ENCODE results near the gene CKB. TPM values are rescaled to one million over a fixed set of nuclear protein-coding genes. Genes with fewer than 3 reads are reported as not detected.

CKB gene
- total RNA-seq, 1 experiment from 2014 or later, result 611 TPM

GRCh38 chr14:103528587-103529382, 6.2 kb upstream of the CKB start, which contains the start of gene TRMT61A:
TSS of gene TRMT61A (plus strand) at chr14:103529196. CDS start at chr14:103529979, 783 bp downstream.
- Histone ChIP-seq H3K27me3 (replicated peaks; ENCODE audit: control insufficient read depth, insufficient read depth, low read length) (no peaks in the 10 kb centered on the region), H3K4me3 (ENCODE audit: low read depth, low read length) (peak within 1 kb of the TSS; percentile 85), H3K36me3 (ENCODE audit: control insufficient read depth, insufficient read depth, low read length) (0 out of 2 replicates have a peak, but pooled peaks cover 2% of the 10 kb centered on the region), H3K4me1 (peaks cover 51% of the 10 kb centered on the region), H3K9me3 (no peaks in the 10 kb centered on the region)
- Mint-ChIP-seq H3K9me3 (ENCODE audit: unreplicated experiment) (no peaks in the 10 kb centered on the region), H3K36me3 (ENCODE audit: insufficient read depth, unreplicated experiment) (peaks cover 29% of the 10 kb centered on the region), H3K27ac (ENCODE audit: unreplicated experiment) (peak within 1 kb of the TSS; percentile 85), H3K4me1 (ENCODE audit: low read depth, unreplicated experiment) (peaks cover 35% of the 10 kb centered on the region), H3K27me3 (ENCODE audit: insufficient read depth, unreplicated experiment) (no peaks in the 10 kb centered on the region), H3K4me3 (ENCODE audit: unreplicated experiment) (peak within 1 kb of the TSS; percentile 81)
- TSS peak; percentile 83 for BruUV-seq (replicated peaks)
- no peak for TF ChIP-seq CTCF (IDR thresholded peaks at IDR 0.05; ENCODE audit: insufficient read depth in 1 of 2, low read depth in 1 of 2, low read length in 1 of 2, severe bottlenecking in 1 of 2, unreplicated experiment in 1 of 2)
- peak; percentile 88 to 93 for DNase-seq
- CTCF ChIA-PET, result interaction anchor here (0.6 to 2.2 kb wide), 7 partner anchors 10 to 1694 kb away, joined by 3 to 11 read pairs (median 5); no protein-coding TSS in a partner anchor
- intact Hi-C loops (cut with micrococcal nuclease; ENCODE audit: unreplicated experiment), result no loop called here
- POLR2A ChIA-PET, result interaction anchor here (0.6 to 1.0 kb wide), 3 partner anchors 21 to 60 kb away, joined by 3 to 5 read pairs (median 4); no protein-coding TSS in a partner anchor

GRCh38 chr14:103528146-103528586, 5.5 kb upstream of the CKB start:
- intact Hi-C loops (cut with micrococcal nuclease; ENCODE audit: unreplicated experiment), result no loop called here
- Histone ChIP-seq H3K4me1 (peaks cover 57% of the 10 kb centered on the region), H3K9me3 (no peaks in the 10 kb centered on the region), H3K27me3 (replicated peaks; ENCODE audit: control insufficient read depth, insufficient read depth, low read length) (no peaks in the 10 kb centered on the region), H3K36me3 (ENCODE audit: control insufficient read depth, insufficient read depth, low read length) (0 out of 2 replicates have a peak, but pooled peaks cover 2% of the 10 kb centered on the region), H3K4me3 (ENCODE audit: low read depth, low read length) (peak overlapping the region; percentile 85)
- TF ChIP-seq CTCF (IDR thresholded peaks at IDR 0.05; ENCODE audit: insufficient read depth in 1 of 2, low read depth in 1 of 2, low read length in 1 of 2, severe bottlenecking in 1 of 2, unreplicated experiment in 1 of 2), result no peak
- POLR2A ChIA-PET, result interaction anchor here (0.6 to 1.0 kb wide), 2 partner anchors 22 to 59 kb away, joined by 4 to 5 read pairs; no protein-coding TSS in a partner anchor
- Mint-ChIP-seq H3K36me3 (ENCODE audit: insufficient read depth, unreplicated experiment) (peaks cover 29% of the 10 kb centered on the region), H3K4me1 (ENCODE audit: low read depth, unreplicated experiment) (peaks cover 35% of the 10 kb centered on the region), H3K27ac (ENCODE audit: unreplicated experiment) (peak overlapping the region; percentile 85), H3K27me3 (ENCODE audit: insufficient read depth, unreplicated experiment) (no peaks in the 10 kb centered on the region), H3K4me3 (ENCODE audit: unreplicated experiment) (peak overlapping the region; percentile 81), H3K9me3 (ENCODE audit: unreplicated experiment) (no peaks in the 10 kb centered on the region)
- no TSS peak for BruUV-seq (replicated peaks)
- CTCF ChIA-PET, result interaction anchor here (1.0 to 2.2 kb wide), 5 partner anchors 9 to 28 kb away, joined by 3 to 11 read pairs (median 6); no protein-coding TSS in a partner anchor
- DNase-seq, result peak in 1 of 2 experiments; percentile 43

- POLR2A ChIA-PET, result interaction anchor here (1.0 kb wide), 1 partner anchor 22 kb away, joined by 5 read pairs; no protein-coding TSS in a partner anchor
- no peaks in the 10 kb centered on the region for H3K27me3 ChIP-seq (replicated peaks; ENCODE audit: control insufficient read depth, insufficient read depth, low read length)
- H3K27me3 Mint-ChIP-seq (ENCODE audit: insufficient read depth, unreplicated experiment), result no peaks in the 10 kb centered on the region
- H3K4me3 Mint-ChIP-seq (ENCODE audit: unreplicated experiment), result peak overlapping the region; percentile 81
- H3K9me3 Mint-ChIP-seq (ENCODE audit: unreplicated experiment), result no peaks in the 10 kb centered on the region
- peaks cover 35% of the 10 kb centered on the region for H3K4me1 Mint-ChIP-seq (ENCODE audit: low read depth, unreplicated experiment)
- 0 out of 2 replicates have a peak, but pooled peaks cover 2% of the 10 kb centered on the region for H3K36me3 ChIP-seq (ENCODE audit: control insufficient read depth, insufficient read depth, low read length)
- no peaks in the 10 kb centered on the region for H3K9me3 ChIP-seq
- intact Hi-C loops (cut with micrococcal nuclease; ENCODE audit: unreplicated experiment), result no loop called here
- CTCF ChIA-PET, result interaction anchor here (1.0 to 1.6 kb wide), 3 partner anchors 9 to 27 kb away, joined by 5 to 8 read pairs (median 6); no protein-coding TSS in a partner anchor
- H3K36me3 Mint-ChIP-seq (ENCODE audit: insufficient read depth, unreplicated experiment), result peaks cover 29% of the 10 kb centered on the region
- no TSS peak for BruUV-seq (replicated peaks)
- TF ChIP-seq CTCF (IDR thresholded peaks at IDR 0.05; ENCODE audit: insufficient read depth in 1 of 2, low read depth in 1 of 2, low read length in 1 of 2, severe bottlenecking in 1 of 2, unreplicated experiment in 1 of 2), result no peak
- peak overlapping the region; percentile 85 for H3K27ac Mint-ChIP-seq (ENCODE audit: unreplicated experiment)
- H3K4me1 ChIP-seq, result peaks cover 62% of the 10 kb centered on the region
- H3K4me3 ChIP-seq (ENCODE audit: low read depth, low read length), result peak overlapping the region; percentile 85
- DNase-seq, result no peak
Measured at GRCh38 chr14:103527408-103528145, 4.9 kb upstream of the CKB start.

Measured in Caco-2 (cell line).